ENCODE measurements around the gene SERTAD1.

SERTAD1 gene

DNA sequence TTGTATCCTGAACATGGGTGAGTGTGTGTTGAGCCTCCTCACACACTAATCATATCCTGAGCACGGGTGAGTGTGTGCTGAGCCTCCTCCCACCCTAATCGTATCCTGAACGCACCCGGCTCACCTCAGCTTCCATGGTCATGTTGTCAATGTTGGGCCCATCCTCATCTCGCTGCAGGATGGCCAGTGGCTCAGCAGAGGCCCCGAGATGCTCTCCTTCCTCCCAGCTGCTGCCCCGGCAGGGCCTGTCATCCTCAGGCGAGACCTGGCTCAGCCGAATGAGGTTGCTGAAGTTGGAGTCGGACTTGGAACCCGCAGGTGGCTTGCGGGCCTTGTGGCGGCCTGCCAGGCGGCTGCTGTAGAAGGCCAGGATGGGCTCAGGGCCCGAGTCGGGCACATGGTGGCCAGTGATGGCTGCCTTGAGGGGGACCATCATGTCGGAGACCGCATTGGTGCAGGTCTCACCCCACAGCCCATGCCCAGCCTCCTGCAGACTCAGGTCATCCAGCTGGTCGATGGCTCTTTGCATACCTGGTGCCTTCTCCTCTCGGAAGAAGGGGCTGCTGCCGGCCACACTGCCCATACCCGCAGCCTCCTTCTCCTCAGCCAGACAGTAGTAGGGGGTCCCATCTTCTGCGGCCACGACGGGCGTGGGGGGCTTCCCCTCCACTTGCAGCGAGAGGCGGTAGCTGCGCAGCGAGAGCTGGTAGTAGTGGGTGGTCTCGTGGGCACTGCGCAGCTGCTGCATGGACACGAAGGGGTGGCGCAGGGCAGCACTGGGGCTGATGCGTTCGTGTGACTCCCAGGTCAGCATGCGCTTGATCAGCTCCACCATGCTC is 45.4 kb downstream of the SERTAD1 start:
- in situ Hi-C loops (cut with MboI; ENCODE audit: low sequenced_read_pairs): no loop called here

DNA sequence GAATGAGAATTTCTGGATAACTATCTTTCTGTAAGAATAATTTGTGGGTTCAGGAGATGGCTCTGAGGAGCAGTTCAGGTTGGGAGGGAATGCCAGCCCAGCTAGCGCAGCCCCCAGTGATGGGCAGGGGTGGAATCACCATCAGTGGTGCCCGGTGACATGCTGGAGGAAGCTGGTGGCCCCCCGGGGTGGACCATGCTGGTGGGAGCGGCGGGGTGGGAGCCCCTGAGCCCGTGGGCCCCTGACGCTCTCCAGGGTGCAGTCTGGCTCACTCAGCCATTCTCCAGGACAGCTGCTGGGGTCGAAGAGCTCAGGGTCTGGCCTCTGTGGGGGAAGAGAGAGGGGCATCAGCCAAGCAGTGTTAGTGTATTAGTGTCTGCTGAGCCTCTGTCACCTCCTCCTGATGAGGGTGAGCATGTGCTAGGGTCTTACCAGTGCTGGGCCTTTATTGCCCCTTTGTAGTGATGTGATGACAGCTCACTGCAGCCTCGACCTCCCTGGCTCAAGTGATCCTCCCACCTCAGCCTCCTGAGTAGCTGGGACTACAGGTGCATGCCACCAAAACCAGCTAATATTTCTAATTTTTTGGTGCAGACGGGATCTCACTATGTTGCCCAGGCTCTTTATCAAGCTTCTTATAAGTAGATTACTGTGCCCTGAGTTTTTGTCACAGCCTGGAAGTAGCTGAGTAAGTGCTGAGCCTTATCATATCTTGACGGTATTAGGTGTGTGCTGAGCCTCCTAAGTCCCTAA is 46.2 kb downstream of the SERTAD1 start:
- in situ Hi-C loops (cut with MboI; ENCODE audit: low sequenced_read_pairs): no loop called here

DNA sequence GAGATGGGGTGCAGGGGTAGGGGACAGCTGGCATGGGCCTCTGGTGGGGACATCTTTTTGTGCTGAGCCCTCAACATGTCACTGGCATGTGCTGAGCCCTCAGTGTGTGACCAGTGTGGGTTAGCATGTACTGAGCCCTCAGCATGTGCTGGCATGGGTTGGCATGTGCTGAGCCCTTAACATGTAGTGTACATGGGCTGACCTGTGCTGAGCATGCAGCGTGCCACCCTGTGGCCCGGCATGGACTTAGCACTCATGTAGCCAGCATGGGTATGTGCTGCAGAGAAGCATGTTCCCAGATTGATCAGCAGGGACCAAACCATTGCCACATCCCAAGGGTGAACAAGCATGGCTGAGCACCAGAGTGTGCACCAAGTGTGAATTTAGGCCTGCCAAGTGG is 47.3 kb downstream of the SERTAD1 start:
- in situ Hi-C loops (cut with MboI; ENCODE audit: low sequenced_read_pairs): no loop called here

DNA sequence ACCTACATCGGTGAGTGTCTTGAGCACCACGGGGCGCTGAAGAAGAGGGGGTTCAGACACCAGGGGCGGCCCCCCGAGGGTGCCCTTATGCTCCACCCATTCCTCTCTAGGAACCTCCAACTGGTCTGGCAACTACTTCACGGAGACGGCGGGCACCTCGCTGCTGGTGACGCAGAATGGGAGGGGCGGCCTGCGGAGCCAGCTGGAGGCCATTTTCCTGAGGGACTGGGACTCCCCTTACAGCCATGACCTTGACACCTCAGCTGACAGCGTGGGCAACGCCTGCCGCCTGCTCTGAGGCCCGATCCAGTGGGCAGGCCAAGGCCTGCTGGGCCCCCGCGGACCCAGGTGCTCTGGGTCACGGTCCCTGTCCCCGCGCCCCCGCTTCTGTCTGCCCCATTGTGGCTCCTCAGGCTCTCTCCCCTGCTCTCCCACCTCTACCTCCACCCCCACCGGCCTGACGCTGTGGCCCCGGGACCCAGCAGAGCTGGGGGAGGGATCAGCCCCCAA is 47.9 kb downstream of the SERTAD1 start:
- in situ Hi-C loops (cut with MboI; ENCODE audit: low sequenced_read_pairs): no loop called here

DNA sequence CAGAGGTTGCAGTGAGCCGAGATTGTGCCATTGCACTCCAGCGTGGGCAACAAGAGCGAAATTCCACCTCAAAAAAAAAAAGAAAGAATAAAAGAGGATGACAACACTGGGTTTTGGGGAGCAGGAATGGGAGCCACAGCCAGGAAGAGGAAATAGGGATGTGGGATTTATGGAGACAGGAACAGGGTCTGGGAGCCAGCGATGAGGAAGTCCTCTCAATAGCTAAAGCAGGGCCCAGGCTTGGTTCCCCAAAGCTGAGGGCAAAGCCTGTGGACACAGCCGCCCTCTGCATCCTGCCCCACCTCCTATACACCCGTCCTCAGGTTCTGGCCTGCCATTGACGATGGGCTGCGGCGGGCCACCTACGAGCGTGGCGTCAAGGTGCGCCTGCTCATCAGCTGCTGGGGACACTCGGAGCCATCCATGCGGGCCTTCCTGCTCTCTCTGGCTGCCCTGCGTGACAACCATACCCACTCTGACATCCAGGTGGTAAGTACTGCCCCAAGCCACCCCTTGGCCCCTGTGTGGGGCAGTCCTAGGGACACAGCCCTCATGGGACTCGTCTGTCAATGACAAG is 49.4 kb downstream of the SERTAD1 start:
- in situ Hi-C loops (cut with MboI; ENCODE audit: low sequenced_read_pairs): no loop called here

DNA sequence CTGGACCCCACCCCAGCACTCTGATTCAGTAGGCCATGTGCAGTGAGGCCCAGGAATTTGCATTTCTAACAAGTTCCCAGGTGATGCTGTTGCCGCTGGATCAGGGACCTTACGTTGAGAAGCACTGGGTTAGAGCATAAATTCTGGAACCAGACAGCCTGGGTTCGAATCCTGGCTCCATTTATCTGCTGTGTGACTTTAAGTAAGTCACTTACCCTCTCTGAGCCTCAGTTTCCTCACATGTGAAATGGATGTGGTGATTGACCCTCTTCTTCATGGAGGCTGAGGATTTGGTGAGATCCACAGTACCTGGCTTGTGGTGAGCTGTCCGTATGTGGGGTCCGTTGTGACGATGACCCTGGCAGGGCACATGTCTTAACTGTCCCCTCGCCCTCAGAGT is 51.7 kb downstream of the SERTAD1 start:
- in situ Hi-C loops (cut with MboI; ENCODE audit: low sequenced_read_pairs): no loop called here

DNA sequence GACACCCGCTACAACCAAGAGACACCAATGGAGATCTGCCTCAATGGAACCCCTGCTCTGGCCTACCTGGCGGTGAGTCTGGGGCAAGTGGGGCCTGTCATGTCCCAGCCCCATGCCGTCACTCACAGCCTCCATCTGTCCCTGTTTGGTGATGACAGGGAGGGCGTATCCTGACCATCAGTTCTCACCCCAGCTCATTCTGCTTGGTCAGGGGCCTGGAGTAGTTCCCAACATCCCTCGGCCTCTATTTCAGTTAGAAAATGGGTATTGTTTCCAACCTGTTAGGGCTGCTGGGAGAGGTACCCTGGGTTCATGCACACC is 54.0 kb downstream of the SERTAD1 start:
- in situ Hi-C loops (cut with MboI; ENCODE audit: low sequenced_read_pairs): no loop called here
